C4-2B (cell line): ENCODE results near the gene NUB1.
A peak's percentile ranks its signal among the peaks of the same experiment; 100 is the strongest.

ENCODE experiments used
- CTCF ChIP-seq: fragments of 450-650 bp; conservative IDR thresholded peaks from 2 replicates; pipeline ENCODE4 v1.5.1; 2017; ENCODE audit warnings: mild to moderate bottlenecking
- ZFX ChIP-seq: fragments of 450-650 bp; IDR thresholded peaks from 2 replicates; pipeline ENCODE4 v1.6.1; 2017

GRCh38 chr7:151310578-151310977 is 31.0 kb upstream of the NUB1 start:
- peak; percentile 76 for TF ChIP-seq CTCF
- no peak for TF ChIP-seq ZFX
